Retinal pigment epithelial cell (primary cell): Measurements from ENCODE around the gene CHCT1.

Source experiments
- DNase-seq: peaks from one replicate; pipeline ENCODE4 v3.0.0-alpha.2; 2010; ENCODE audit warnings: low read depth
- H3K4me3 ChIP-seq: 2 replicates; pipeline ENCODE4 v1.5.1; 2011; ENCODE audit warnings: mild to moderate bottlenecking, low read length, control low read depth, moderate library complexity
- CTCF ChIP-seq: conservative IDR thresholded peaks from 2 replicates; pipeline ENCODE4 v1.5.1; 2011; ENCODE audit warnings: low read depth, low read length, control low read depth, inconsistent platforms

CHCT1 gene

GRCh38 chr17:60451965-60452364 lies 29.7 kb downstream of the CHCT1 start:
- H3K4me3 ChIP-seq = no peak overlapping the region
- TF ChIP-seq CTCF = no peak

GRCh38 chr17:60455378-60455777 lies 33.1 kb downstream of the CHCT1 start:
- no peak for DNase-seq
- no peak overlapping the region for H3K4me3 ChIP-seq
- TF ChIP-seq CTCF = no peak

More at GRCh38 chr17:60451965-60452364, 29.7 kb downstream of the CHCT1 start:
- DNase-seq = no peak

GRCh38 chr17:60457148-60457547 lies 34.9 kb downstream of the CHCT1 start:
- H3K4me3 ChIP-seq = no peak overlapping the region
- DNase-seq = no peak
- TF ChIP-seq CTCF = no peak

- TF ChIP-seq CTCF = no peak
- no peak for DNase-seq
- no peak overlapping the region for H3K4me3 ChIP-seq
Measured at GRCh38 chr17:60461584-60461983, 39.3 kb downstream of the CHCT1 start.

- DNase-seq = no peak
- TF ChIP-seq CTCF = no peak
Measured at GRCh38 chr17:60463157-60463835, 41.0 kb downstream of the CHCT1 start.

GRCh38 chr17:60464343-60464742 lies 42.1 kb downstream of the CHCT1 start:
- DNase-seq = no peak
- TF ChIP-seq CTCF = no peak
- H3K4me3 ChIP-seq = no peak overlapping the region

More at GRCh38 chr17:60463157-60463835, 41.0 kb downstream of the CHCT1 start:
- H3K4me3 ChIP-seq = no peak overlapping the region

GRCh38 chr17:60468371-60468770 lies 46.1 kb downstream of the CHCT1 start:
- H3K4me3 ChIP-seq = no peak overlapping the region
- no peak for DNase-seq
- TF ChIP-seq CTCF = no peak
